Vagina (tissue), 2 donors: ENCODE data around the gene MRPL12. TPM values are rescaled to one million over a fixed set of nuclear protein-coding genes. Genes with fewer than 3 reads are reported as not detected.

Experiments used
- DNase-seq, 2 donors: peaks; one replicate each; pipeline ENCODE4 v3.0.0-alpha.2; 2017; ENCODE audit errors: extremely low spot score in 2 of 2
- H3K27ac ChIP-seq: fragments of 200-600 bp; sonication (generic); one replicate; pipeline ENCODE4 v1.5.1; 2019
- H3K27me3 ChIP-seq: fragments of 200-600 bp; sonication (generic); one replicate; pipeline ENCODE4 v1.5.1; 2019
- H3K36me3 ChIP-seq, 2 donors: fragments of 200-600 bp; sonication (generic); one replicate each; pipeline ENCODE4 v1.5.1; 2017 to 2019
- H3K4me1 ChIP-seq: fragments of 200-600 bp; sonication (generic); one replicate; pipeline ENCODE4 v1.5.1; 2019
- H3K4me3 ChIP-seq, 2 donors: fragments of 200-600 bp; sonication (generic); 1 replicate in 1 of 2; 2 replicates in 1 of 2; pipeline ENCODE4 v1.5.1; 2016 to 2019
- H3K9me3 ChIP-seq: fragments of 200-600 bp; sonication (generic); one replicate; pipeline ENCODE4 v1.5.1; 2019
- CTCF ChIP-seq, 3 experiments: fragments of 450-650 bp in 2 of 3; fragments of 200-600 bp in 1 of 3; sonication (generic) in 1 of 3; IDR thresholded peaks; one replicate each; pipeline ENCODE4 v1.5.1; 2017 to 2019; ENCODE audit warnings: antibody characterized with exemption in 3 of 3, mild to moderate bottlenecking in 2 of 3, moderate library complexity in 2 of 3
- POLR2A ChIP-seq, 2 donors: fragments of 450-650 bp; IDR thresholded peaks; one replicate each; pipeline ENCODE4 v1.6.1; 2017; ENCODE audit warnings: antibody characterized with exemption in 2 of 2, mild to moderate bottlenecking in 2 of 2, moderate library complexity in 2 of 2
- POLR2AphosphoS5 ChIP-seq, 2 donors: sonication (generic); formaldehyde crosslinking; IDR thresholded peaks; one replicate each; pipeline ENCODE4 v1.9.0; 2017; ENCODE audit warnings: antibody characterized with exemption in 2 of 2, mild to moderate bottlenecking in 2 of 2, low read depth in 1 of 2; ENCODE audit not compliant: insufficient read depth in 1 of 2
- intact Hi-C: fragments of 100-400 bp; cut with DNase I; formaldehyde crosslinking; loops from one replicate; pipeline ENCODE4 v1.15.1; 2023
- total RNA-seq: library from RNA; depleted of rRNA; stranded (reverse); fragments of >200 nt; gene quantifications from one replicate; pipeline ENCODE4 v1.2.3, GENCODE V29; 2016

Gene MRPL12
- total RNA-seq, 1 donor from 2014 or later: 77.3 TPM

GRCh38 chr17:81722184-81723120, 19.3 kb downstream of the MRPL12 start:
- peaks cover 12% of the 10 kb centered on the region for H3K4me1 ChIP-seq
- TF ChIP-seq CTCF (IDR thresholded peaks at IDR 0.05) (no peak), POLR2AphosphoS5 (IDR thresholded peaks at IDR 0.05; ENCODE audit: insufficient read depth in 1 of 2, low read depth in 1 of 2) (peak; percentile 29 to 56), POLR2A (IDR thresholded peaks at IDR 0.05) (no peak)
- no peak overlapping the region for H3K27ac ChIP-seq
- no peaks in the 10 kb centered on the region for H3K27me3 ChIP-seq
- H3K4me3 ChIP-seq: no peak overlapping the region
- no peaks in the 10 kb centered on the region for H3K9me3 ChIP-seq
- no peak for DNase-seq
- no peaks in the 10 kb centered on the region for H3K36me3 ChIP-seq
- intact Hi-C loops: no loop called here

GRCh38 chr17:81723651-81724209, 20.6 kb downstream of the MRPL12 start:
- H3K9me3 ChIP-seq: no peaks in the 10 kb centered on the region
- no peaks in the 10 kb centered on the region for H3K36me3 ChIP-seq
- no peak overlapping the region for H3K4me3 ChIP-seq
- no peaks in the 10 kb centered on the region for H3K27me3 ChIP-seq
- intact Hi-C loops: no loop called here
- H3K27ac ChIP-seq: no peak overlapping the region
- peaks cover 12% of the 10 kb centered on the region for H3K4me1 ChIP-seq
- DNase-seq: no peak
- TF ChIP-seq CTCF (IDR thresholded peaks at IDR 0.05): no peak
- TF ChIP-seq POLR2A (IDR thresholded peaks at IDR 0.05): no peak
- no peak for TF ChIP-seq POLR2AphosphoS5 (IDR thresholded peaks at IDR 0.05; ENCODE audit: insufficient read depth in 1 of 2, low read depth in 1 of 2)

GRCh38 chr17:81725439-81725838, 22.3 kb downstream of the MRPL12 start:
- TF ChIP-seq CTCF (IDR thresholded peaks at IDR 0.05): no peak
- TF ChIP-seq POLR2AphosphoS5 (IDR thresholded peaks at IDR 0.05; ENCODE audit: insufficient read depth in 1 of 2, low read depth in 1 of 2): no peak
- no peak for TF ChIP-seq POLR2A (IDR thresholded peaks at IDR 0.05)
- H3K4me1 ChIP-seq: peaks cover 12% of the 10 kb centered on the region
- no peaks in the 10 kb centered on the region for H3K9me3 ChIP-seq
- H3K36me3 ChIP-seq: no peaks in the 10 kb centered on the region
- no peak overlapping the region for H3K27ac ChIP-seq
- DNase-seq: no peak
- H3K27me3 ChIP-seq: no peaks in the 10 kb centered on the region
- intact Hi-C loops: no loop called here
- no peak overlapping the region for H3K4me3 ChIP-seq

DNA sequence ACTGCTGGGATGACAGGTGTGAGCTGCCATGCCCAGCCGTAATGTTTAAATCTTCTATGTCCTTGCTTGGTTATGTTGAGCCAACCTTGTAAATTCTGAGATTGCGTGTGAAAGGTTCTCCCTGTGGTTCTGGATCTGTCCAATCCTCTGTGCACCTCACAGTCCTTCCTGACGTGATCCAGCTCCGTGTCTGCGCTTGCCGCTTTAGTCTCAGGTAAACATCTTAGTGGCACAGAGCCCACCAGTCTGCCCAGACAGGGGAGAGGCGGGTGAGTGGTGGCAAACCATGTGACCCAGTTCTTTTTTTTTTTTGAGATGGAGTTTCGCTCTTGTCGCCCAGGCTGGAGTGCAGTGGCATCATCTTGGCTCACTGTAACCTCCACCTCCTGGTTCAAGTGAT, 22.8 kb downstream of the MRPL12 start:
- intact Hi-C loops: no loop called here
- Histone ChIP-seq H3K4me1 (peaks cover 12% of the 10 kb centered on the region), H3K36me3 (no peaks in the 10 kb centered on the region), H3K27me3 (no peaks in the 10 kb centered on the region), H3K9me3 (no peaks in the 10 kb centered on the region), H3K4me3 (no peak overlapping the region), H3K27ac (no peak overlapping the region)
- DNase-seq: no peak
- TF ChIP-seq CTCF (IDR thresholded peaks at IDR 0.05) (no peak), POLR2AphosphoS5 (IDR thresholded peaks at IDR 0.05; ENCODE audit: insufficient read depth in 1 of 2, low read depth in 1 of 2) (peak in 1 of 2 donors; percentile 38), POLR2A (IDR thresholded peaks at IDR 0.05) (no peak)
